ENCODE results near the gene PROM2.
"Not testable (repeated sequence)": the region's sequence is repeated elsewhere in the genome, so short reads cannot be mapped to it uniquely, and the experiment has no call there.

Gene PROM2

GRCh38 chr2:95268211-95269035, 5.8 kb upstream of the PROM2 start:
- DNase-seq (ENCODE audit: low read depth in 2 of 2): no peak

GRCh38 chr2:95269036-95269680, 5.1 kb upstream of the PROM2 start:
- DNase-seq (ENCODE audit: low read depth in 2 of 2): no peak

- DNase-seq (ENCODE audit: low read depth in 2 of 2): not testable (repeated sequence)
Observed at GRCh38 chr2:95269745-95270144, 4.5 kb upstream of the PROM2 start.

- no peak for DNase-seq (ENCODE audit: low read depth in 2 of 2)
Observed at GRCh38 chr2:95270541-95271081, 3.6 kb upstream of the PROM2 start.

- no peak for DNase-seq (ENCODE audit: low read depth in 2 of 2)
Observed at GRCh38 chr2:95271381-95271971, 2.8 kb upstream of the PROM2 start.

GRCh38 chr2:95272299-95272751, 1.9 kb upstream of the PROM2 start:
- no peak for DNase-seq (ENCODE audit: low read depth in 2 of 2)

GRCh38 chr2:95272781-95273180, 1.5 kb upstream of the PROM2 start:
- no peak for DNase-seq (ENCODE audit: low read depth in 2 of 2)

GRCh38 chr2:95273566-95274290, 521 bp upstream of the PROM2 start:
- DNase-seq (ENCODE audit: low read depth in 2 of 2): no peak

GRCh38 chr2:95275151-95275515, 884 bp downstream of the PROM2 start:
- no peak for DNase-seq (ENCODE audit: low read depth in 2 of 2)

- no peak for DNase-seq (ENCODE audit: low read depth in 2 of 2)
Observed at GRCh38 chr2:95275601-95276243, 1.5 kb downstream of the PROM2 start.

GRCh38 chr2:95276244-95276887, 2.1 kb downstream of the PROM2 start:
- no peak for DNase-seq (ENCODE audit: low read depth in 2 of 2)

GRCh38 chr2:95276888-95277245, 2.6 kb downstream of the PROM2 start:
- no peak for DNase-seq (ENCODE audit: low read depth in 2 of 2)

- no peak for DNase-seq (ENCODE audit: low read depth in 2 of 2)
Observed at GRCh38 chr2:95277246-95277906, 3.1 kb downstream of the PROM2 start.

GRCh38 chr2:95278051-95278471, 3.8 kb downstream of the PROM2 start:
- DNase-seq (ENCODE audit: low read depth in 2 of 2): no peak

GRCh38 chr2:95278637-95279225, 4.5 kb downstream of the PROM2 start:
- no peak for DNase-seq (ENCODE audit: low read depth in 2 of 2)

- DNase-seq (ENCODE audit: low read depth in 2 of 2): no peak
Observed at GRCh38 chr2:95279435-95280035, 5.3 kb downstream of the PROM2 start.

- DNase-seq (ENCODE audit: low read depth in 2 of 2): no peak
Observed at GRCh38 chr2:95281071-95281470, 6.8 kb downstream of the PROM2 start.

- DNase-seq (ENCODE audit: low read depth in 2 of 2): no peak
Observed at GRCh38 chr2:95281786-95282185, 7.5 kb downstream of the PROM2 start.

- DNase-seq (ENCODE audit: low read depth in 2 of 2): no peak
Observed at GRCh38 chr2:95282458-95282857, 8.2 kb downstream of the PROM2 start.

GRCh38 chr2:95283562-95283961, 9.3 kb downstream of the PROM2 start:
- no peak for DNase-seq (ENCODE audit: low read depth in 2 of 2)

Data from stimulated activated CD8-positive, alpha-beta memory T cell treated with anti-CD3 and anti-CD28 coated beads, Interleukin-7, amount 100 ng/mL, for 1 hour (primary cell).